ENCODE measurements around the gene DACT2. TPM values are rescaled to one million over a fixed set of nuclear protein-coding genes. Genes with fewer than 3 reads are reported as not detected.

The DACT2 gene
- total and polyA plus RNA-seq, 9 of the 15 experiments (the other 6 are each of a cell fraction or from before 2014, with no cell fraction given) = not detected

- TF ChIP-seq HBP1 (CRISPR knock-in tag; IDR thresholded peaks at IDR 0.05) (no peak), PRPF4 (IDR thresholded peaks at IDR 0.05; ENCODE audit: insufficient read depth, low read depth, low read length, poor library complexity, severe bottlenecking) (no peak)
Observed at GRCh38 chr6:168330403-168330802, 10.8 kb upstream of the DACT2 start (continued).

- Histone ChIP-seq H3K9me3 (replicated peaks; ENCODE audit: control insufficient read depth, insufficient read depth, low read depth, low read length) (no peaks in the 10 kb centered on the region), H3K9me1 (ENCODE audit: control insufficient read depth, insufficient read depth, low read length) (no peaks in the 10 kb centered on the region)
- intact Hi-C loops (cut with micrococcal nuclease) = no loop called here
- TF ChIP-seq BRF2 (IDR thresholded peaks at IDR 0.05; ENCODE audit: borderline replicate concordance, insufficient read depth, insufficient read length) (no peak), PURB (CRISPR knock-in tag; IDR thresholded peaks at IDR 0.05; ENCODE audit: low read depth) (no peak), ZNF41 (CRISPR knock-in tag; conservative IDR thresholded peaks at IDR 0.05) (no peak), ZNF165 (CRISPR knock-in tag; IDR thresholded peaks at IDR 0.05; ENCODE audit: borderline replicate concordance) (no peak), ZBTB33 (CRISPR knock-in tag; IDR thresholded peaks at IDR 0.05) (no peak), RBM39 (optimal IDR thresholded peaks at IDR 0.05; ENCODE audit: low read depth, low read length) (no peak), ZNF639 (CRISPR knock-in tag; conservative IDR thresholded peaks at IDR 0.05 in 1 of 2, IDR thresholded peaks at IDR 0.05 in 1 of 2) (no peak), ZBTB12 (CRISPR knock-in tag; IDR thresholded peaks at IDR 0.05) (no peak), ZKSCAN8 (CRISPR knock-in tag; IDR thresholded peaks at IDR 0.05) (no peak), ELK1 (CRISPR knock-in tag; IDR thresholded peaks at IDR 0.05) (no peak)
Observed at GRCh38 chr6:168328086-168328485, 8.5 kb upstream of the DACT2 start.

More at GRCh38 chr6:168328086-168328485, 8.5 kb upstream of the DACT2 start:
- WGBS (ENCODE audit: insufficient coverage, low coverage, missing lambda C conversion rate) = 3% methylated on average over 4 of the region's 4 CpGs
- Histone ChIP-seq H3K4me3 (no peak overlapping the region), H4K20me1 (replicated peaks; ENCODE audit: control insufficient read depth, insufficient read depth, low read length) (no peaks in the 10 kb centered on the region), H3K36me3 (ENCODE audit: control insufficient read depth, insufficient read depth, low read length) (no peaks in the 10 kb centered on the region), H3K79me2 (ENCODE audit: control insufficient read depth, insufficient read depth, low read length) (no peaks in the 10 kb centered on the region), H3K4me1 (replicated peaks in 1 of 2; ENCODE audit: control insufficient read depth in 2 of 2, insufficient read depth in 2 of 2, low read length in 2 of 2) (no peaks in the 10 kb centered on the region), H3K9ac (ENCODE audit: insufficient read depth in 1 of 2, low read depth in 2 of 2, low read length in 2 of 2) (no peak overlapping the region), H3K27ac (ENCODE audit: extremely low read depth, low read depth, low read length) (no peak overlapping the region), H3K27me3 (ENCODE audit: control insufficient read depth in 2 of 2, insufficient read depth in 2 of 2, low read length in 2 of 2) (peaks cover 0 to 5% of the 10 kb centered on the region in 2 experiments; a peak in 2 of 5 replicates), H2AFZ (ENCODE audit: low read depth, low read length) (no peak overlapping the region), H3K4me2 (ENCODE audit: insufficient read depth, low read length) (no peak overlapping the region)
- ChIA-PET POLR2A (no interaction called here), CTCF (ENCODE audit: low intra/inter-chr PET ratio) (no interaction called here)
- no peak for ATAC-seq
- no peak for DNase-seq (ENCODE audit: extremely low read depth in 1 of 4, low spot score in 3 of 4)
- in situ Hi-C loops (cut with MboI) = no loop called here
- BruUV-seq (replicated peaks) = no TSS peak
- no peak for FAIRE-seq
